ENCODE results near the gene ATL3. TPM values are rescaled to one million over a fixed set of nuclear protein-coding genes. Genes with fewer than 3 reads are reported as not detected.

ATL3 gene
- total RNA-seq, 1 experiment from 2014 or later: 51.0 TPM

DNA sequence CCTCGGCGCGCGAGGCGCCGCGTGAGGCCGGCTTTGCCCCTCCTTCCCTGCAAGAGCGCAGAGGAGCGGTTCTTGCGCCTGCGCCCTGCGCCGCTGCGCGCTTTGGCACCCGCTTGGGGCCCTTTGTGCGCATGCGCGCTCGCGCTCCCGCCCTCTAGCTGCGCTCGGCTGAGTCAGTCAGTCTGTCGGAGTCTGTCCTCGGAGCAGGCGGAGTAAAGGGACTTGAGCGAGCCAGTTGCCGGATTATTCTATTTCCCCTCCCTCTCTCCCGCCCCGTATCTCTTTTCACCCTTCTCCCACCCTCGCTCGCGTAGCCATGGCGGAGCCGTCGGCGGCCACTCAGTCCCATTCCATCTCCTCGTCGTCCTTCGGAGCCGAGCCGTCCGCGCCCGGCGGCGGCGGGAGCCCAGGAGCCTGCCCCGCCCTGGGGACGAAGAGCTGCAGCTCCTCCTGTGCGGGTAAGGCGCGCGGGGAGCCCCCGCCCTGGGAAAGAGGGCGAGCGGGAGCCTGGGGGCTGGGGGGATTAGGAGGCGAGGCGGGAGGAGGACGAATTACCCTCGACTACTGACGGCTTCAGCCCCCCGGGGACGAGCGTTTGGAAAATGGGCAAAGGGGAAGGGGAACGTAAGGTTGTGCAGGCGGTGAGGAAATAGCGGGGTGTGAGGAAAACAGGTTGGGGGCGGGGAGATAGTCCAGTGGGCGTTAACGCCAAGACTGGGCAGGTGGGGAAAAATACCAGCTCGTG lies 10.3 kb upstream of the ATL3 start, which contains the start of gene RTN3:
Gene RTN3 (plus strand): TSS at position 180 of the 745 bp plus-strand sequence. CDS start 137 bp downstream, at position 317.
- Histone ChIP-seq H3K36me3 (ENCODE audit: low read depth, low read length) (no peaks in the 10 kb centered on the region), H4K20me1 (ENCODE audit: low read length) (peaks cover 13% of the 10 kb centered on the region), H3K27ac (ENCODE audit: low read length) (peak within 1 kb of the TSS; percentile 49), H3K4me1 (ENCODE audit: insufficient read depth, low read length) (peaks cover 14% of the 10 kb centered on the region), H3K9me3 (ENCODE audit: low read length) (no peaks in the 10 kb centered on the region), H3K9ac (ENCODE audit: low read length) (peak within 1 kb of the TSS; percentile 77), H3F3A (ENCODE audit: low read length, unreplicated experiment) (no peaks in the 10 kb centered on the region), H2AFZ (ENCODE audit: low read length) (peak within 1 kb of the TSS; percentile 95), H3K4me3 (ENCODE audit: low read length) (peak within 1 kb of the TSS; percentile 85), H3K27me3 (ENCODE audit: low read length) (no peaks in the 10 kb centered on the region), H3K9me2 (replicated peaks; ENCODE audit: low read length) (no peaks in the 10 kb centered on the region), H3K4me2 (ENCODE audit: low read length) (peak within 1 kb of the TSS; percentile 86), H3K79me2 (ENCODE audit: low read length) (peaks cover 49% of the 10 kb centered on the region)
- TF ChIP-seq CTCF (conservative IDR thresholded peaks at IDR 0.05; ENCODE audit: low read depth, low read length): no peak
- no peak for TF ChIP-seq EZH2 (IDR thresholded peaks at IDR 0.05; ENCODE audit: low read length, unreplicated experiment)
- TF ChIP-seq EZH2phosphoT487 (IDR thresholded peaks at IDR 0.05; ENCODE audit: borderline replicate concordance, low read length): no peak
- BruUV-seq (replicated peaks): no TSS peak
- POLR2A ChIA-PET (ENCODE audit: unreplicated experiment): interaction anchor here (0.5 to 0.8 kb wide), 3 partner anchors 11 to 927 kb away, joined by 4 to 5 read pairs (median 5); partner anchors contain the start of gene ZBTB3
- CTCF ChIA-PET: interaction anchor here (0.5 to 0.9 kb wide), 3 partner anchors 11 to 619 kb away, joined by 3 to 6 read pairs (median 5); partner anchors contain the start of gene ATL3
- intact Hi-C loops (cut with micrococcal nuclease): loop anchor here (1.0 to 2.0 kb wide), 2 partner anchors 10 to 57 kb away; partner anchors contain the start of gene ATL3
- ATAC-seq (peak; percentile 89), DNase-seq (peak; percentile 100)

- Histone ChIP-seq H3K9me3 (ENCODE audit: low read length) (no peaks in the 10 kb centered on the region), H3K27ac (ENCODE audit: low read length) (no peak overlapping the region), H4K20me1 (ENCODE audit: low read length) (peaks cover 13% of the 10 kb centered on the region), H3F3A (ENCODE audit: low read length, unreplicated experiment) (no peaks in the 10 kb centered on the region), H3K36me3 (ENCODE audit: low read depth, low read length) (no peaks in the 10 kb centered on the region), H3K27me3 (ENCODE audit: low read length) (no peaks in the 10 kb centered on the region), H3K9me2 (replicated peaks; ENCODE audit: low read length) (no peaks in the 10 kb centered on the region), H2AFZ (ENCODE audit: low read length) (peak overlapping the region; percentile 95), H3K4me3 (ENCODE audit: low read length) (peak overlapping the region; percentile 85), H3K9ac (ENCODE audit: low read length) (peak overlapping the region; percentile 18; the same call in 1 of the 2 replicates), H3K79me2 (ENCODE audit: low read length) (peaks cover 44% of the 10 kb centered on the region), H3K4me2 (ENCODE audit: low read length) (peak overlapping the region; percentile 86), H3K4me1 (ENCODE audit: insufficient read depth, low read length) (peaks cover 14% of the 10 kb centered on the region)
- ATAC-seq (peak; percentile 89), DNase-seq (no peak)
- TF ChIP-seq EZH2phosphoT487 (IDR thresholded peaks at IDR 0.05; ENCODE audit: borderline replicate concordance, low read length) (no peak), CTCF (conservative IDR thresholded peaks at IDR 0.05; ENCODE audit: low read depth, low read length) (no peak), EZH2 (IDR thresholded peaks at IDR 0.05; ENCODE audit: low read length, unreplicated experiment) (no peak)
- POLR2A ChIA-PET (ENCODE audit: unreplicated experiment): interaction anchor here (0.5 to 0.8 kb wide), 3 partner anchors 10 to 927 kb away, joined by 4 to 5 read pairs (median 5); partner anchors contain the start of gene ZBTB3
- TSS peak; percentile 72 for BruUV-seq (replicated peaks)
- intact Hi-C loops (cut with micrococcal nuclease): loop anchor here (1.0 kb wide), 1 partner anchor 10 kb away; the partner anchor contains the start of gene ATL3
- CTCF ChIA-PET: interaction anchor here (0.6 to 0.9 kb wide), 2 partner anchors 10 to 19 kb away, joined by 5 to 6 read pairs; partner anchors contain the start of gene ATL3
Observed at GRCh38 chr11:63680834-63681320, 9.7 kb upstream of the ATL3 start.
